ENCODE measurements around the gene PHOSPHO2.

PHOSPHO2 gene

DNA sequence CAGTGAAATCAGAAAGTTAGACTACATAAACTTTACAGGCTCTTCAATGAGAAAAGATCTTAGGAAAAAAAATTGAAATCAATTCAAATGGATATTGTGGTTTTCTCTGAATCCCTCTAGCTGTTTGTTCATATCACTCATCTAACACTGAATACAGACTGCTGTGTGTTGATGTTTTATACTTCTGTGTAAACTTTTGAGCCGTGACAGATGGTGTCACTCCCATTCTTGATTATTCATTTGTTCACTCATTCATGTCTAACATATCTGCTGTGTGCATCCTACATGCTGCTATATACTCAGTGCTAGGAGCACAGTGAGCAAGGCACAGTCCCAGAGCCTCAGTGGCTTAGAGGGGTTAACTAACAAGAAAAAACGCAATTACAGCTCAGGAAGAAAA, 52.0 kb downstream of the PHOSPHO2 start:
- DNase-seq (ENCODE audit: extremely low read depth, low read depth): no peak
- no peak for TF ChIP-seq CTCF (IDR thresholded peaks at IDR 0.05; ENCODE audit: low read depth, low read length)

DNA sequence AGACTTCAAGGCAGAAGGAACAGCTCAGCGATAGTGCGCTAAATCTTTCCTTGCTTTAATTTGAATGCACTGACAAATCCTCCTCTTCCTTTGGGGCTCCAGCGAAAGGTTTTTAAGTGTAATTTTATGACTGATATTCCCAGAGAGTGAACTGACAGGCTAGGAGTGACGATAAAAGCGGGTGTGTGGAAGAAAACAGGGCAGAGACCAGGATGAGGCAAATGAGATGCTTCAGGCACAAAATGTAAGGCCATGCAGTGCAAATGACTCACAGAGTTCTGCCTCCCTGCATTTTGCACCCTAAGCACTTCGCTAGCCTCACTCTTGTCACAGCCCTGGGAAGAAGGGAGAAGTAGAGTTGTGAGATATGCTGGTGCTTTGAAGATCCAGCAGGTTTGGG, 54.0 kb downstream of the PHOSPHO2 start:
- DNase-seq (ENCODE audit: extremely low read depth, low read depth): no peak

More for the DNA sequence above, 54.0 kb downstream of the PHOSPHO2 start:
- TF ChIP-seq CTCF (IDR thresholded peaks at IDR 0.05; ENCODE audit: low read depth, low read length): no peak
